PC-9 (cell line): ENCODE data around the gene BASP1. TPM values are rescaled to one million over a fixed set of nuclear protein-coding genes. Genes with fewer than 3 reads are reported as not detected.

Source experiments
- BruUV-seq: library from RNA; stranded (reverse); fragments of 400-500 nt; replicated peaks from 2 replicates; lab custom pipeline; 2021; lab: Mats Ljungman, UMichigan
- CTCF ChIA-PET: fragments of 300-600 bp; sonication (Branson Sonifier 250); formaldehyde crosslinking; loops from one replicate; lab custom pipeline; 2022; ENCODE audit warnings: antibody characterized with exemption; lab: Charles Lee
- POLR2A ChIA-PET: fragments of 300-600 bp; sonication (Branson Sonifier 250); formaldehyde crosslinking; loops from one replicate; lab custom pipeline; 2022; ENCODE audit warnings: antibody characterized with exemption; ENCODE audit not compliant: unreplicated experiment; lab: Charles Lee
- DNase-seq, 2 experiments: peaks; one replicate each; pipeline versions ENCODE4 v3.0.0 to v3.0.0-alpha.2; 2015 to 2022; ENCODE audit warnings: mixed read lengths in 1 of 2
- H2AFZ ChIP-seq: fragments of 200-600 bp; sonication (generic); 2 replicates; pipeline ENCODE4 v1.8.1; 2017; ENCODE audit warnings: antibody characterized with exemption
- H3F3A ChIP-seq: fragments of 200-600 bp; sonication (generic); 2 replicates; pipeline ENCODE4 v1.8.1; 2017; ENCODE audit warnings: antibody characterized with exemption, mild to moderate bottlenecking, low read depth; ENCODE audit not compliant: insufficient read depth
- H3K27ac ChIP-seq: fragments of 200-600 bp; sonication (generic); 2 replicates; pipeline ENCODE4 v1.6.1; 2016; ENCODE audit warnings: mixed run types
- H3K27me3 ChIP-seq: fragments of 200-600 bp; sonication (generic); 2 replicates; pipeline ENCODE4 v1.6.1; 2016; ENCODE audit warnings: low read depth, mixed run types; ENCODE audit not compliant: insufficient read depth
- H3K36me3 ChIP-seq: fragments of 200-600 bp; sonication (generic); 2 replicates; pipeline ENCODE4 v1.6.1; 2016; ENCODE audit warnings: low read depth, mixed run types
- H3K4me1 ChIP-seq: fragments of 200-600 bp; sonication (generic); replicated peaks from 2 replicates; pipeline ENCODE4 v1.6.1; 2016; ENCODE audit warnings: mixed run types; ENCODE audit not compliant: insufficient read depth
- H3K4me2 ChIP-seq: fragments of 200-600 bp; sonication (generic); 2 replicates; pipeline ENCODE4 v1.6.1; 2017; ENCODE audit warnings: mixed run types
- H3K4me3 ChIP-seq: fragments of 200-600 bp; sonication (generic); 2 replicates; pipeline ENCODE4 v1.6.1; 2016; ENCODE audit warnings: mixed run types
- H3K79me2 ChIP-seq: fragments of 200-600 bp; sonication (generic); 2 replicates; pipeline ENCODE4 v1.6.1; 2017; ENCODE audit warnings: low read depth, mixed run types
- H3K9me2 ChIP-seq: fragments of 200-600 bp; sonication (generic); 2 replicates; pipeline ENCODE4 v1.8.1; 2017; ENCODE audit warnings: mild to moderate bottlenecking; ENCODE audit not compliant: insufficient read depth
- H3K9me3 ChIP-seq: fragments of 200-600 bp; sonication (generic); 2 replicates; pipeline ENCODE4 v1.8.1; 2016; ENCODE audit warnings: low read depth; ENCODE audit not compliant: insufficient read depth
- H4K20me1 ChIP-seq: fragments of 200-600 bp; sonication (generic); 2 replicates; pipeline ENCODE4 v1.8.1; 2017; ENCODE audit not compliant: insufficient read depth
- CTCF ChIP-seq: fragments of 200-600 bp; sonication (generic); conservative IDR thresholded peaks from 2 replicates; pipeline ENCODE4 v1.6.1; 2017; ENCODE audit warnings: mixed run types, antibody characterized with exemption, mild to moderate bottlenecking, moderate library complexity
- EZH2 ChIP-seq: fragments of 200-600 bp; sonication (generic); IDR thresholded peaks from 2 replicates; pipeline ENCODE4 v1.8.0; 2017; ENCODE audit warnings: antibody characterized with exemption, low read depth
- intact Hi-C: fragments of 100-400 bp; cut with micrococcal nuclease; formaldehyde crosslinking; loops from one replicate; pipeline ENCODE4 v1.10.0; 2022; ENCODE audit not compliant: unreplicated experiment
- total RNA-seq: library from RNA; stranded (reverse); gene quantifications from 2 replicates; pipeline ENCODE4 v1.2.3, GENCODE V29; 2021

The BASP1 gene
- total RNA-seq, 1 experiment from 2014 or later, result not detected

GRCh38 chr5:17292434-17293015 is 75.1 kb downstream of the BASP1 start:
- Histone ChIP-seq H2AFZ (no peak overlapping the region), H3K4me3 (no peak overlapping the region), H3K79me2 (no peaks in the 10 kb centered on the region), H3K36me3 (no peaks in the 10 kb centered on the region), H4K20me1 (no peaks in the 10 kb centered on the region), H3K4me1 (0 out of 2 replicates have a peak, but pooled peaks cover 5% of the 10 kb centered on the region), H3K9me2 (no peaks in the 10 kb centered on the region), H3K9me3 (no peaks in the 10 kb centered on the region), H3K27me3 (no peaks in the 10 kb centered on the region), H3K27ac (no peak overlapping the region), H3F3A (no peaks in the 10 kb centered on the region), H3K4me2 (no peak overlapping the region)
- no peak for DNase-seq
- TF ChIP-seq EZH2 (no peak), CTCF (no peak)
- no TSS peak for BruUV-seq
- ChIA-PET CTCF (no interaction called here), POLR2A (no interaction called here)
- intact Hi-C loops, result no loop called here

- H3K36me3 ChIP-seq, result no peaks in the 10 kb centered on the region
- no peaks in the 10 kb centered on the region for H3F3A ChIP-seq
- no peak overlapping the region for H3K27ac ChIP-seq
- H4K20me1 ChIP-seq, result no peaks in the 10 kb centered on the region
- no peaks in the 10 kb centered on the region for H3K79me2 ChIP-seq
- no peak overlapping the region for H2AFZ ChIP-seq
- CTCF ChIA-PET, result no interaction called here
- no peak for DNase-seq
- H3K27me3 ChIP-seq, result no peaks in the 10 kb centered on the region
- no peak overlapping the region for H3K4me2 ChIP-seq
- no peak overlapping the region for H3K4me3 ChIP-seq
- no peaks in the 10 kb centered on the region for H3K9me3 ChIP-seq
- no TSS peak for BruUV-seq
- intact Hi-C loops, result no loop called here
- TF ChIP-seq EZH2, result no peak
- no peak for TF ChIP-seq CTCF
- POLR2A ChIA-PET, result no interaction called here
- 0 out of 2 replicates have a peak, but pooled peaks cover 5% of the 10 kb centered on the region for H3K4me1 ChIP-seq
- H3K9me2 ChIP-seq, result no peaks in the 10 kb centered on the region
These were observed 77.3 kb downstream of the BASP1 start for GRCh38 chr5:17294639-17295311.

GRCh38 chr5:17295671-17296070 is 78.2 kb downstream of the BASP1 start:
- ChIA-PET POLR2A (no interaction called here), CTCF (no interaction called here)
- no peaks in the 10 kb centered on the region for H3K27me3 ChIP-seq
- no peaks in the 10 kb centered on the region for H3K9me2 ChIP-seq
- H3K4me1 ChIP-seq, result 0 out of 2 replicates have a peak, but pooled peaks cover 1% of the 10 kb centered on the region
- BruUV-seq, result no TSS peak
- no peaks in the 10 kb centered on the region for H4K20me1 ChIP-seq
- intact Hi-C loops, result no loop called here
- no peak overlapping the region for H3K4me3 ChIP-seq
- no peaks in the 10 kb centered on the region for H3F3A ChIP-seq
- DNase-seq, result no peak
- no peak overlapping the region for H3K4me2 ChIP-seq
- H3K79me2 ChIP-seq, result no peaks in the 10 kb centered on the region
- no peak for TF ChIP-seq EZH2
- no peak for TF ChIP-seq CTCF
- no peak overlapping the region for H3K27ac ChIP-seq
- H3K36me3 ChIP-seq, result no peaks in the 10 kb centered on the region
- H3K9me3 ChIP-seq, result no peaks in the 10 kb centered on the region
- no peak overlapping the region for H2AFZ ChIP-seq
